Measurements from ENCODE around the gene ARL17B.
"Not testable (repeated sequence)": the region's sequence is repeated elsewhere in the genome, so short reads cannot be mapped to it uniquely, and the experiment has no call there.

- not testable (repeated sequence) for TF ChIP-seq POLR2A (IDR thresholded peaks at IDR 0.05; ENCODE audit: low read depth, low read length); ELK1 (IDR thresholded peaks at IDR 0.05; ENCODE audit: borderline replicate concordance, low read depth, low read length); CHD1 (IDR thresholded peaks at IDR 0.05; ENCODE audit: low read depth, low read length); RCOR1 (IDR thresholded peaks at IDR 0.05; ENCODE audit: insufficient replicate concordance, low read length); RAD21 (IDR thresholded peaks at IDR 0.05; ENCODE audit: low read length); MAFK (IDR thresholded peaks at IDR 0.05; ENCODE audit: low read depth, low read length); BHLHE40 (IDR thresholded peaks at IDR 0.05; ENCODE audit: low read depth, low read length); NFE2L2 (IDR thresholded peaks at IDR 0.05; ENCODE audit: low read depth, low read length); SMC3 (IDR thresholded peaks at IDR 0.05; ENCODE audit: low read depth, low read length); FOS (IDR thresholded peaks at IDR 0.05; ENCODE audit: low read depth, low read length)
- TF ChIP-seq, protein P1, sequence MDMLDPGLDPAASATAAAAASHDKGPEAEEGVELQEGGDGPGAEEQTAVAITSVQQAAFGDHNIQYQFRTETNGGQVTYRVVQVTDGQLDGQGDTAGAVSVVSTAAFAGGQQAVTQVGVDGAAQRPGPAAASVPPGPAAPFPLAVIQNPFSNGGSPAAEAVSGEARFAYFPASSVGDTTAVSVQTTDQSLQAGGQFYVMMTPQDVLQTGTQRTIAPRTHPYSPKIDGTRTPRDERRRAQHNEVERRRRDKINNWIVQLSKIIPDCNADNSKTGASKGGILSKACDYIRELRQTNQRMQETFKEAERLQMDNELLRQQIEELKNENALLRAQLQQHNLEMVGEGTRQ (IDR thresholded peaks at IDR 0.05; ENCODE audit: low read depth, low read length): not testable (repeated sequence)
- TF ChIP-seq, protein P2, sequence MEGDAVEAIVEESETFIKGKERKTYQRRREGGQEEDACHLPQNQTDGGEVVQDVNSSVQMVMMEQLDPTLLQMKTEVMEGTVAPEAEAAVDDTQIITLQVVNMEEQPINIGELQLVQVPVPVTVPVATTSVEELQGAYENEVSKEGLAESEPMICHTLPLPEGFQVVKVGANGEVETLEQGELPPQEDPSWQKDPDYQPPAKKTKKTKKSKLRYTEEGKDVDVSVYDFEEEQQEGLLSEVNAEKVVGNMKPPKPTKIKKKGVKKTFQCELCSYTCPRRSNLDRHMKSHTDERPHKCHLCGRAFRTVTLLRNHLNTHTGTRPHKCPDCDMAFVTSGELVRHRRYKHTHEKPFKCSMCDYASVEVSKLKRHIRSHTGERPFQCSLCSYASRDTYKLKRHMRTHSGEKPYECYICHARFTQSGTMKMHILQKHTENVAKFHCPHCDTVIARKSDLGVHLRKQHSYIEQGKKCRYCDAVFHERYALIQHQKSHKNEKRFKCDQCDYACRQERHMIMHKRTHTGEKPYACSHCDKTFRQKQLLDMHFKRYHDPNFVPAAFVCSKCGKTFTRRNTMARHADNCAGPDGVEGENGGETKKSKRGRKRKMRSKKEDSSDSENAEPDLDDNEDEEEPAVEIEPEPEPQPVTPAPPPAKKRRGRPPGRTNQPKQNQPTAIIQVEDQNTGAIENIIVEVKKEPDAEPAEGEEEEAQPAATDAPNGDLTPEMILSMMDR (conservative IDR thresholded peaks at IDR 0.05; ENCODE audit: low read depth, low read length): not testable (repeated sequence)
- TF ChIP-seq CEBPB (IDR thresholded peaks at IDR 0.05; ENCODE audit: low read depth, low read length): peak; percentile 76
These were observed 95.4 kb downstream of the ARL17B start for GRCh38 chr17:46266063-46266655.
